ENCODE measurements around the gene GNB3. TPM values are rescaled to one million over a fixed set of nuclear protein-coding genes. Genes with fewer than 3 reads are reported as not detected.

GNB3 gene
- total RNA-seq, 1 experiment from 2014 or later = 8.7 TPM

DNA sequence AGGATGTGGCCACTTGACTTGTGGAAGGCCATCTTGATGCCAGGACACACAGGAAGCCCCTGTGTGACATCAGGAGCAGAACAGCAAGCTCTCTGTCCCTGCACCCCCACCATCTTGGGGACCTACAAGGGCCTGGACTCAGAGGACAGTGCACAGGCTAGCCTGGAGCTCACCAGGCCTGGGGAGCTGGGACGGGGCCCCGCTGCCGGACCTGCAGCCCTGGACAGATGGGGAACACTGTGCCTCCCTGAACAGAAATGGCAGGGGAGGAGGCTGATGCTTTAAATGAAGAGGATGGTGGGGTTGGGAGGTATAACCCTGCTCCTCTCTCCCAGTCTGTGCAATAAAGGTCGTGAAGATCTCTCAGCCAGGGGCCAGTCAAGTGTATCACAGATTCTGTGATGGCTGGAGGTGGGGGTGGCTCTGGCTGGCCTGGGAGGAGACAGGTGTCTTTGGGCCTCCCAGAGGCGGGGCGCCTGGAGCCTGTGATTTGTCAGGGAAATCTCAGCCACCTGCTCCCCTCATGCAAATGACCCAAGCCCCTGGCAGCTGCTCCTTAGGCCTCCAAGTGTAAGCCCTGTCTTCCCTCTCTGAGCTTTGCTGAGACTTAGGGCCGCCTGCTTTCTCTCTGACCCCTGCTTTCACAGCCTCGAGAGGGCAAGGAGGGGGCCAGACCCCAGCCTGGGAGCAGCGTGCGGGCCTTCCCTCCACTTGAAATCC, 1.1 kb upstream of the GNB3 start:
- no TSS peak for BruUV-seq (replicated peaks)
- TF ChIP-seq MAX (IDR thresholded peaks at IDR 0.05) (no peak), SIN3A (IDR thresholded peaks at IDR 0.05; ENCODE audit: low read depth) (no peak), EZH2phosphoT487 (IDR thresholded peaks at IDR 0.05; ENCODE audit: borderline replicate concordance) (no peak), TCF7L2 (IDR thresholded peaks at IDR 0.05; ENCODE audit: borderline replicate concordance, extremely low read depth, insufficient read depth, insufficient read length) (no peak), POLR2AphosphoS5 (IDR thresholded peaks at IDR 0.05; ENCODE audit: low read depth, low read length) (no peak), CEBPB (IDR thresholded peaks at IDR 0.05; ENCODE audit: low read depth) (no peak), EZH2 (IDR thresholded peaks at IDR 0.05) (no peak), CBX3 (IDR thresholded peaks at IDR 0.05; ENCODE audit: low read depth) (no peak), EGR1 (IDR thresholded peaks at IDR 0.05; ENCODE audit: low read depth) (no peak), ZFX (IDR thresholded peaks at IDR 0.05) (no peak)
- no peak overlapping the region for H3K4me2 ChIP-seq (ENCODE audit: low read length)
- no peak overlapping the region for H3K27ac ChIP-seq (ENCODE audit: low read depth, low read length)
- CTCF ChIA-PET = interaction anchor here (1.2 kb wide), 1 partner anchor 32 kb away, joined by 4 read pairs; no protein-coding TSS in a partner anchor
- POLR2A ChIA-PET = interaction anchor here (1.4 to 4.4 kb wide), 2 partner anchors 10 to 12 kb away, joined by 3 to 19 read pairs; partner anchors contain the start of genes CDCA3 and USP5
- H3K4me1 ChIP-seq (ENCODE audit: control insufficient read depth in 1 of 2, insufficient read depth in 2 of 2, low read length in 2 of 2) = peaks cover 0 to 14% of the 10 kb centered on the region in 2 experiments; a peak in 2 of 4 replicates
- H4K20me1 ChIP-seq (ENCODE audit: insufficient read depth) = no peaks in the 10 kb centered on the region
- H2AFZ ChIP-seq (ENCODE audit: low read depth, low read length, poor library complexity, severe bottlenecking) = no peak overlapping the region
- no peaks in the 10 kb centered on the region for H3K9me2 ChIP-seq (ENCODE audit: insufficient read depth)
- H3K9ac ChIP-seq (ENCODE audit: low read length) = no peak overlapping the region
- intact Hi-C loops (cut with micrococcal nuclease) = no loop called here
- H3K9me3 ChIP-seq (ENCODE audit: control insufficient read depth in 1 of 2, insufficient read depth in 1 of 2, low read depth in 1 of 2, low read length in 2 of 2) = no peaks in the 10 kb centered on the region
- ATAC-seq (no peak), DNase-seq (ENCODE audit: low read depth, low spot score) (no peak)
- H3K27me3 ChIP-seq (ENCODE audit: insufficient read depth, low read length) = no peaks in the 10 kb centered on the region
- H3K4me3 ChIP-seq (replicated peaks in 1 of 2; ENCODE audit: low read depth in 1 of 2, low read length in 2 of 2) = no peak overlapping the region
- H3K36me3 ChIP-seq (ENCODE audit: control insufficient read depth in 1 of 2, insufficient read depth in 2 of 2, low read length in 2 of 2) = peaks cover 8 to 10% of the 10 kb centered on the region in 2 experiments; a peak in 2 of 4 replicates
- RAD21 ChIA-PET (ENCODE audit: low non-redundant PET in 1 of 2, low total read pairs in 2 of 2, uncharacterized antibody in 2 of 2, unreplicated experiment in 2 of 2) = no interaction called here
- no peaks in the 10 kb centered on the region for H3K79me2 ChIP-seq (ENCODE audit: insufficient read depth, low read length)

DNA sequence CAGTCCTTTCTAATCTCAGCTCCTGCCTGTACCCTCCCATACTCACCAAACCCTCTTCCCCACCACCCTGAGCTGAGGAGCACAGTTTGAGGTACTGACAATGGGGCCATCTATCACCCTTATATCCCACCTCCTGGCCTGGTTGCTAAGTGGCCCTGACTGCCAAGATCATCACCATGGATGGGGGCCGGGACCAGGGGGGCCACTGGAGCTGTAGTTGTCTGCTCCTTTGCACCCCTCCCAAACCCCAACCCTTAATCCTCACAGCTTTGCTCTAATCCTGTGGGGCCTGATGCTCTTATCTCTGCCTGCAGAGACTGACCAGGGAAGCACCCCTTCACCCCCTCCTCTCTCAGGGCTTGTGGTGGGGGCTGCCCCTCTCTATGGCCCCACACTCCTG, 395 bp upstream of the GNB3 start:
- Histone ChIP-seq H3K9me2 (ENCODE audit: insufficient read depth) (no peaks in the 10 kb centered on the region), H3K36me3 (ENCODE audit: control insufficient read depth in 1 of 2, insufficient read depth in 2 of 2, low read length in 2 of 2) (peaks cover 8 to 14% of the 10 kb centered on the region in 2 experiments; a peak in 3 of 4 replicates), H2AFZ (ENCODE audit: low read depth, low read length, poor library complexity, severe bottlenecking) (no peak overlapping the region), H3K4me1 (ENCODE audit: control insufficient read depth in 1 of 2, insufficient read depth in 2 of 2, low read length in 2 of 2) (peaks cover 0 to 8% of the 10 kb centered on the region in 2 experiments; a peak in 2 of 4 replicates), H3K79me2 (ENCODE audit: insufficient read depth, low read length) (no peaks in the 10 kb centered on the region), H3K9ac (ENCODE audit: low read length) (no peak overlapping the region), H3K27ac (ENCODE audit: low read depth, low read length) (no peak overlapping the region), H3K4me2 (ENCODE audit: low read length) (no peak overlapping the region), H3K27me3 (ENCODE audit: insufficient read depth, low read length) (no peaks in the 10 kb centered on the region), H4K20me1 (ENCODE audit: insufficient read depth) (no peaks in the 10 kb centered on the region), H3K9me3 (ENCODE audit: control insufficient read depth in 1 of 2, insufficient read depth in 1 of 2, low read depth in 1 of 2, low read length in 2 of 2) (no peaks in the 10 kb centered on the region), H3K4me3 (replicated peaks in 1 of 2; ENCODE audit: low read depth in 1 of 2, low read length in 2 of 2) (no peak overlapping the region)
- intact Hi-C loops (cut with micrococcal nuclease) = no loop called here
- TF ChIP-seq POLR2A (IDR thresholded peaks at IDR 0.05; ENCODE audit: borderline replicate concordance, extremely low read depth, insufficient read depth, insufficient read length) (no peak), EZH2phosphoT487 (IDR thresholded peaks at IDR 0.05; ENCODE audit: borderline replicate concordance) (no peak), TCF7L2 (IDR thresholded peaks at IDR 0.05; ENCODE audit: borderline replicate concordance, extremely low read depth, insufficient read depth, insufficient read length) (no peak), SP1 (IDR thresholded peaks at IDR 0.05; ENCODE audit: low read depth) (no peak)
- DNase-seq (ENCODE audit: low read depth, low spot score) = no peak
- ChIA-PET POLR2A (interaction anchor here (1.4 to 4.4 kb wide), 2 partner anchors 11 kb away, joined by 3 to 19 read pairs; partner anchors contain the start of genes CDCA3 and USP5), RAD21 (ENCODE audit: low non-redundant PET in 1 of 2, low total read pairs in 2 of 2, uncharacterized antibody in 2 of 2, unreplicated experiment in 2 of 2) (no interaction called here), CTCF (no interaction called here)
- ATAC-seq = no peak
- BruUV-seq (replicated peaks) = no TSS peak

Data from HCT116 (cell line).